CD4-positive, alpha-beta T cell treated with Interleukin-17A for 4 hours (primary cell): ENCODE measurements around the gene MYO18A.
A peak's percentile ranks its signal among the peaks of the same experiment; 100 is the strongest.

Experiments used
- DNase-seq: peaks from one replicate; pipeline ENCODE4 v3.0.0-alpha.2; 2020; ENCODE audit warnings: mixed read lengths

The MYO18A gene

GRCh38 chr17:29146369-29146972 lies 33.7 kb downstream of the MYO18A start:
- DNase-seq = no peak

- peak; percentile 80 for DNase-seq
Observed at GRCh38 chr17:29145289-29146073, 34.7 kb downstream of the MYO18A start.

- DNase-seq = no peak
Observed at GRCh38 chr17:29143894-29144293, 36.3 kb downstream of the MYO18A start.

GRCh38 chr17:29141514-29141876 lies 38.7 kb downstream of the MYO18A start:
- DNase-seq = no peak

- DNase-seq = peak; percentile 81
Observed at GRCh38 chr17:29140631-29141513, 39.3 kb downstream of the MYO18A start.

- DNase-seq = peak; percentile 91
Observed at GRCh38 chr17:29140051-29140621, 40.1 kb downstream of the MYO18A start.

GRCh38 chr17:29138971-29139691 lies 41.1 kb downstream of the MYO18A start:
- DNase-seq = peak; percentile 50

- DNase-seq = peak; percentile 78
Observed at GRCh38 chr17:29138184-29138955, 41.8 kb downstream of the MYO18A start.

GRCh38 chr17:29136998-29137730 lies 43.0 kb downstream of the MYO18A start:
- DNase-seq = peak; percentile 35

- no peak for DNase-seq
Observed at GRCh38 chr17:29135464-29135863, 44.7 kb downstream of the MYO18A start.

GRCh38 chr17:29133121-29133713 lies 47.0 kb downstream of the MYO18A start:
- DNase-seq = no peak

- no peak for DNase-seq
Observed at GRCh38 chr17:29131814-29132682, 48.1 kb downstream of the MYO18A start.

GRCh38 chr17:29129731-29130130 lies 50.5 kb downstream of the MYO18A start:
- no peak for DNase-seq

GRCh38 chr17:29127840-29128239 lies 52.4 kb downstream of the MYO18A start:
- DNase-seq = no peak

- DNase-seq = no peak
Observed at GRCh38 chr17:29126268-29126930, 53.8 kb downstream of the MYO18A start.

GRCh38 chr17:29125651-29126050 lies 54.5 kb downstream of the MYO18A start:
- no peak for DNase-seq

GRCh38 chr17:29124925-29125273 lies 55.3 kb downstream of the MYO18A start:
- DNase-seq = no peak

- peak; percentile 66 for DNase-seq
Observed at GRCh38 chr17:29124135-29124924, 55.9 kb downstream of the MYO18A start.
